Spinal cord (tissue), 10 donors: ENCODE data around the gene DLG2. TPM values are rescaled to one million over a fixed set of nuclear protein-coding genes. Genes with fewer than 3 reads are reported as not detected.

ENCODE experiments used
- DNase-seq, 6 donors: peaks; one replicate each; pipeline versions ENCODE4 v3.0.0 to v3.0.0-alpha.2; 2013 to 2015; ENCODE audit warnings: low spot score in 6 of 6, low read depth in 4 of 6
- H3K27ac ChIP-seq: one replicate; pipeline ENCODE4 v1.5.1; 2013; ENCODE audit warnings: low read depth, low read length, control low read depth
- H3K27me3 ChIP-seq: one replicate; pipeline ENCODE4 v1.6.1; 2013; ENCODE audit warnings: low read length; ENCODE audit not compliant: control insufficient read depth, insufficient read depth
- H3K36me3 ChIP-seq: one replicate; pipeline ENCODE4 v1.6.1; 2013; ENCODE audit warnings: low read length; ENCODE audit not compliant: control insufficient read depth, insufficient read depth
- H3K4me1 ChIP-seq: one replicate; pipeline ENCODE4 v1.6.1; 2013; ENCODE audit warnings: low read length; ENCODE audit not compliant: control insufficient read depth, insufficient read depth
- H3K4me3 ChIP-seq: one replicate; pipeline ENCODE4 v1.5.1; 2013; ENCODE audit warnings: low read depth, low read length, control low read depth
- H3K9me3 ChIP-seq: one replicate; pipeline ENCODE4 v1.6.1; 2013; ENCODE audit warnings: low read length; ENCODE audit not compliant: control insufficient read depth, insufficient read depth
- WGBS: methylation state at CpG from one replicate; pipeline ENCODE4 v1.1.5; 2013; ENCODE audit warnings: missing lambda C conversion rate; ENCODE audit not compliant: insufficient coverage; 5-methylcytosine and 5-hydroxymethylcytosine counted together
- polyA plus RNA-seq, 2 donors: library from polyadenylated mRNA; unstranded; fragments of 120-200 nt; gene quantifications; one replicate each; pipeline ENCODE4 v1.2.1, GENCODE V29; 2013; ENCODE audit not compliant: insufficient read length in 2 of 2
- total RNA-seq, 2 donors: library from RNA; depleted of rRNA in 1 of 2; stranded (reverse); fragments of 120-200 nt in 1 of 2; fragments of >200 nt in 1 of 2; gene quantifications; one replicate each; pipeline versions ENCODE4 v1.2.3 to v1.2.4, GENCODE V29; 2013 to 2014
- donor health status: healthy.

DLG2 gene
- total and polyA plus RNA-seq, 4 donors: 37.7 to 111 (median 49.0) TPM

- H3K36me3 ChIP-seq: peaks cover 4% of the 10 kb centered on the region
- H3K27me3 ChIP-seq: no peaks in the 10 kb centered on the region
- H3K4me3 ChIP-seq: no peak overlapping the region
- no peak for DNase-seq
- no peak overlapping the region for H3K27ac ChIP-seq
- H3K4me1 ChIP-seq: peaks cover 8% of the 10 kb centered on the region
- WGBS: 94% methylated on average over 14 of the region's 15 CpGs
- H3K9me3 ChIP-seq: peaks cover 3% of the 10 kb centered on the region
These were observed 90.7 kb downstream of the DLG2 start for GRCh38 chr11:85536438-85536837.

DNA sequence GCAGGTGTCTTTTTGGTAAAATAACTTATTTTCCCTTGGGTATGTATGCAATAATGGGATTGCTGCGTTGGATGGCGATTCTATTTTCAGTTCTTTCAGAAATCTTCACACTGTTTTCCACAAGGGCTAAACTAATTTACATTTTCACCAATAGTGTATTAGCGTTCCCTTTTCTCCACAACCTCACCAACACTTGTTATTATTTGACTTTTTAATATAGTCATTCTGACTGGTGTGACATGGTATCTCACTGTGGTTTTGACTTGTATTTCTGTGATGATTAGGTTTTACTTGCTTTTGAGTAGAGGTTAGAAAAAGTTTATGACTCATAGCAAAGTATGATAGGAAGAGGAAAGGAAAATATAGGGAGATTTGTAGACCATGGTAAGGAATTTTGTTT, 92.3 kb downstream of the DLG2 start:
- no peak for DNase-seq
- Histone ChIP-seq H3K4me1 (no peaks in the 10 kb centered on the region), H3K4me3 (no peak overlapping the region), H3K9me3 (peaks cover 3% of the 10 kb centered on the region), H3K27ac (no peak overlapping the region), H3K36me3 (peaks cover 4% of the 10 kb centered on the region), H3K27me3 (no peaks in the 10 kb centered on the region)
- no CpG with 5 or more reads among the region's 3 CpGs for WGBS

GRCh38 chr11:85531191-85531897, 95.8 kb downstream of the DLG2 start:
- no peak for DNase-seq
- Histone ChIP-seq H3K27me3 (no peaks in the 10 kb centered on the region), H3K4me3 (no peak overlapping the region), H3K27ac (no peak overlapping the region), H3K36me3 (peaks cover 1% of the 10 kb centered on the region), H3K9me3 (peaks cover 3% of the 10 kb centered on the region), H3K4me1 (no peaks in the 10 kb centered on the region)
- 80% methylated on average over 1 of the region's 5 CpGs for WGBS

- WGBS: no CpG with 5 or more reads among the region's 1 CpG
- peaks cover 3% of the 10 kb centered on the region for H3K9me3 ChIP-seq
- H3K4me1 ChIP-seq: no peaks in the 10 kb centered on the region
- no peaks in the 10 kb centered on the region for H3K27me3 ChIP-seq
- no peak overlapping the region for H3K4me3 ChIP-seq
- DNase-seq: peak in 1 of 6 donors; percentile 7
- H3K27ac ChIP-seq: no peak overlapping the region
- H3K36me3 ChIP-seq: no peaks in the 10 kb centered on the region
These were observed 96.5 kb downstream of the DLG2 start for GRCh38 chr11:85530634-85531033.

DNA sequence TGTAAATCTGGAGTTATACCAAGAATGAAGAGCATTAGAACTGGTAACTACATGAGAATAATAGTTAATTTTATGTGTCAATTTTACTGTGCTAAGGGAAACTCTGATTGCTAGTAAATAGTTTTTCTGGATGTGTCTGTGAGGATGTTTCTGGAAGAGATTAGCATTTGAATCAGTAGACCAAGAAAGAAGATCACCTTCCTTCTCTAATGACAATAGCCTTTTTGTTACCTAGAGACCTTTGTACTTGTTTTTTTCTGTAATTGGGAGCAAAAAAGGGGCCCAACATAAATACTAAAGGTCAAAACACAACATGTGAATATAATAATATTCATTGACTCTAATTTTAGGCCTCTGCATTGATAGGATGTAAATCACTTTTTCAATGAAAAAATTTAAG, 100.6 kb downstream of the DLG2 start:
- no peak overlapping the region for H3K27ac ChIP-seq
- peaks cover 4% of the 10 kb centered on the region for H3K9me3 ChIP-seq
- DNase-seq: no peak
- H3K4me3 ChIP-seq: no peak overlapping the region
- H3K4me1 ChIP-seq: no peaks in the 10 kb centered on the region
- H3K27me3 ChIP-seq: no peaks in the 10 kb centered on the region
- H3K36me3 ChIP-seq: no peaks in the 10 kb centered on the region

DNA sequence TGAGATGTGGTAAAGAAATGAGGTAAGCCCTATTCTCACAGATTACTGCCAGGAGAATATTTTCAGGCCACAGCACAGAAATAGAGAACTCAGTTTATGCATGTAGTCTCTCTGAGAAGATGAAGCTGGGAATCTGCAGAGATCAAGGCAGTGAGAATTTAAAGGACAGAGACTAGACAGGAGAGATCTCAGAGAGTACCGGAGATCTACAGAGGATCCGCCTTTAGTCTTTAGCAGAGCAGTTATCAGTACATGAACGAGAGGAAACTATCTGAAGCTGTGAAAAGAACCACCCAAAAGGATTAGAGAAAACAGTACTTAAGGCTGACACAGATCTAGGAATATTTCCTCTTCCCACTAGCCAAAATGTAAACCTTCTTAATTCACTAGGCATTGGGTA, 101.5 kb downstream of the DLG2 start:
- DNase-seq: no peak

GRCh38 chr11:85517272-85517671, 109.9 kb downstream of the DLG2 start:
- Histone ChIP-seq H3K9me3 (peaks cover 11% of the 10 kb centered on the region), H3K27me3 (no peaks in the 10 kb centered on the region), H3K4me3 (no peak overlapping the region), H3K36me3 (no peaks in the 10 kb centered on the region), H3K27ac (no peak overlapping the region), H3K4me1 (no peaks in the 10 kb centered on the region)
- no peak for DNase-seq

More for the DNA sequence above, 101.5 kb downstream of the DLG2 start:
- peaks cover 11% of the 10 kb centered on the region for H3K9me3 ChIP-seq
- H3K27me3 ChIP-seq: no peaks in the 10 kb centered on the region
- WGBS: 83% methylated on average over 1 of the region's 3 CpGs
- H3K36me3 ChIP-seq: no peaks in the 10 kb centered on the region
- H3K4me3 ChIP-seq: no peak overlapping the region
- H3K27ac ChIP-seq: no peak overlapping the region
- H3K4me1 ChIP-seq: no peaks in the 10 kb centered on the region

DNA sequence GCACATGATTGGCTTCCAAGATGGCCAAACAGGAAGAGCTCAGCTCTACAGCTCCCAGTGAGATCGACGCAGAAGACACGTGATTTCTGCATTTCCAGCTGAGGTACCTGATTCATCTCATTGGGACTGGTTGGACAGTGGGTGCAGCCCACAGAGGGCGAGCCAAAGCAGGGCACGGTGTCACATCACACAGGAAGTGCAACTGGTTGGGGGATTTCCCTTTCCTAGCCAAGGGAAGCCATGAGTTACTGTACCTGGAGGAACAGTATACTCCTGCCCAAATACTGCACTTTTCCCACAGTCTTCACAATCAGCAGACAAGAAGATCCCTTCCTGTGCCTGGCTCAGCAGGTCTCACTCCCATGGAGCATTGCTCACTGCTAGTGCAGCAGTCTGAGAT, 131.2 kb downstream of the DLG2 start:
- WGBS: 89% methylated on average over 4 of the region's 5 CpGs

DNA sequence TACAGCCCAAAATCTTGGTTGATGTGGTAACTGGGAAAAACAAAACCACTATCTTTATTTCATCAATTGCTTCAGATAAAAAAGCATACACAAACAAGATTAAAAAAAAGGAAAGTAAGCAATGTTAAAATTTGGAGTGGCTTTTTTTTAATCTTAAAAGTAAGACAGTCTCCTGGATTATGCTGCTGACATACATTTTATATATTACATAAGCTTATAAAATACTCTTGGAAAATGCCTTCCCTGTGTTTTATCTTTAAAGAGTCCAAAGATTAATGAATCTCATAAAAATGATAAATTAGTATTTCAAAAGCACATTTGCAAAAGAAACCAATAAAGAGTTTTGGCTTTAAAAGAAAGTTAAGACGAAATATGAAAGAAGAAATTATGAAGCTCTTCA, 132.7 kb downstream of the DLG2 start:
- no peaks in the 10 kb centered on the region for H3K36me3 ChIP-seq
- H3K27me3 ChIP-seq: no peaks in the 10 kb centered on the region
- no peaks in the 10 kb centered on the region for H3K4me1 ChIP-seq
- H3K4me3 ChIP-seq: no peak overlapping the region
- no peak overlapping the region for H3K27ac ChIP-seq
- DNase-seq: no peak
- H3K9me3 ChIP-seq: peaks cover 3% of the 10 kb centered on the region
- no CpG with 5 or more reads among the region's 1 CpG for WGBS

More for the DNA sequence above, 131.2 kb downstream of the DLG2 start:
- no peak for DNase-seq
- H3K9me3 ChIP-seq: peaks cover 3% of the 10 kb centered on the region
- no peaks in the 10 kb centered on the region for H3K36me3 ChIP-seq
- no peaks in the 10 kb centered on the region for H3K27me3 ChIP-seq
- no peaks in the 10 kb centered on the region for H3K4me1 ChIP-seq
- H3K27ac ChIP-seq: no peak overlapping the region
- H3K4me3 ChIP-seq: no peak overlapping the region

DNA sequence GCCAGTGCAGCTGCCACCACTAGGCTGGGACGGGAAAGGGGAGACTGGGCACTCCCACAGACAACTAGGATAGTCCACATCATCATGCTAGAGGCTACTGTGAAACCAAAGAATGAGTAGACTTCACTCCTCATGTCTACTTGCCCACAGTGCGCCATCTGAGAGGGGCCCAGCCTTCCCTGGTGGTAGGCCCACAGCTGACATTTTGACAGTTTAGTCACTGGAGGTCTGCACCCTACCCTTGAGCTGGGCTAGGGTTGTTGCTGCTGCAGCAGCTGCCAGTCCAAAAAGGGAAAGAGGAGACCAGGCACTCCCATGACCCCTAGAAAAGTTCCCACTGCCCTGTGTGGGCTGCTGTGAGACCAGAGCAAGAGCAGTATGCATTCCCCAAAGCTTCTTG, 141.2 kb downstream of the DLG2 start:
- H3K27me3 ChIP-seq: no peaks in the 10 kb centered on the region
- DNase-seq: no peak
- WGBS: 100% methylated on average over 2 of the region's 2 CpGs
- H3K4me1 ChIP-seq: no peaks in the 10 kb centered on the region
- H3K4me3 ChIP-seq: no peak overlapping the region
- H3K36me3 ChIP-seq: no peaks in the 10 kb centered on the region
- peaks cover 8% of the 10 kb centered on the region for H3K9me3 ChIP-seq
- H3K27ac ChIP-seq: no peak overlapping the region
